ENCODE results near the gene APOH.

APOH gene

GRCh38 chr17:66187718-66188117, 41.5 kb downstream of the APOH start:
- no peak overlapping the region for H3K4me3 Mint-ChIP-seq
- no peak overlapping the region for H3K27ac Mint-ChIP-seq
- H3K36me3 Mint-ChIP-seq (ENCODE audit: low read depth) = peaks cover 13% of the 10 kb centered on the region
- H3K4me1 Mint-ChIP-seq = peaks cover 19% of the 10 kb centered on the region
- no peaks in the 10 kb centered on the region for H3K27me3 Mint-ChIP-seq (ENCODE audit: low read depth)
- no peak for TF ChIP-seq CTCF (IDR thresholded peaks at IDR 0.05; ENCODE audit: unreplicated experiment in 3 of 3)
- peaks cover 2% of the 10 kb centered on the region for H3K9me3 Mint-ChIP-seq

- no peaks in the 10 kb centered on the region for H3K27me3 Mint-ChIP-seq (ENCODE audit: low read depth)
- no peak overlapping the region for H3K4me3 Mint-ChIP-seq
- peaks cover 2% of the 10 kb centered on the region for H3K9me3 Mint-ChIP-seq
- H3K36me3 Mint-ChIP-seq (ENCODE audit: low read depth) = peaks cover 28% of the 10 kb centered on the region
- no peak for TF ChIP-seq CTCF (IDR thresholded peaks at IDR 0.05; ENCODE audit: unreplicated experiment in 3 of 3)
- H3K4me1 Mint-ChIP-seq = peaks cover 11% of the 10 kb centered on the region
- H3K27ac Mint-ChIP-seq = no peak overlapping the region
Measured at GRCh38 chr17:66185862-66186261, 43.4 kb downstream of the APOH start.

GRCh38 chr17:66184392-66184791, 44.8 kb downstream of the APOH start:
- Mint-ChIP-seq H3K9me3 (peaks cover 8% of the 10 kb centered on the region), H3K27ac (no peak overlapping the region), H3K4me3 (no peak overlapping the region), H3K27me3 (ENCODE audit: low read depth) (no peaks in the 10 kb centered on the region), H3K36me3 (ENCODE audit: low read depth) (peaks cover 41% of the 10 kb centered on the region), H3K4me1 (peaks cover 6% of the 10 kb centered on the region)
- no peak for TF ChIP-seq CTCF (IDR thresholded peaks at IDR 0.05; ENCODE audit: unreplicated experiment in 3 of 3)

- peaks cover under 1% of the 10 kb centered on the region for H3K4me1 Mint-ChIP-seq
- H3K27ac Mint-ChIP-seq = no peak overlapping the region
- no peak overlapping the region for H3K4me3 Mint-ChIP-seq
- peaks cover 13% of the 10 kb centered on the region for H3K9me3 Mint-ChIP-seq
- peaks cover 50% of the 10 kb centered on the region for H3K36me3 Mint-ChIP-seq (ENCODE audit: low read depth)
- H3K27me3 Mint-ChIP-seq (ENCODE audit: low read depth) = no peaks in the 10 kb centered on the region
- TF ChIP-seq CTCF (IDR thresholded peaks at IDR 0.05; ENCODE audit: unreplicated experiment in 3 of 3) = no peak
Measured at GRCh38 chr17:66183529-66183928, 45.7 kb downstream of the APOH start.

GRCh38 chr17:66178642-66179041, 50.6 kb downstream of the APOH start:
- no peaks in the 10 kb centered on the region for H3K4me1 Mint-ChIP-seq
- TF ChIP-seq CTCF (IDR thresholded peaks at IDR 0.05; ENCODE audit: unreplicated experiment in 3 of 3) = no peak
- H3K27ac Mint-ChIP-seq = no peak overlapping the region
- peaks cover 71% of the 10 kb centered on the region for H3K36me3 Mint-ChIP-seq (ENCODE audit: low read depth)
- no peaks in the 10 kb centered on the region for H3K27me3 Mint-ChIP-seq (ENCODE audit: low read depth)
- H3K4me3 Mint-ChIP-seq = no peak overlapping the region
- H3K9me3 Mint-ChIP-seq = peaks cover 10% of the 10 kb centered on the region

GRCh38 chr17:66177048-66177447, 52.2 kb downstream of the APOH start:
- no peaks in the 10 kb centered on the region for H3K4me1 Mint-ChIP-seq

More at GRCh38 chr17:66177048-66177447, 52.2 kb downstream of the APOH start:
- no peaks in the 10 kb centered on the region for H3K27me3 Mint-ChIP-seq (ENCODE audit: low read depth)
- no peak for TF ChIP-seq CTCF (IDR thresholded peaks at IDR 0.05; ENCODE audit: unreplicated experiment in 3 of 3)
- H3K9me3 Mint-ChIP-seq = peaks cover 10% of the 10 kb centered on the region
- H3K27ac Mint-ChIP-seq = no peak overlapping the region
- no peak overlapping the region for H3K4me3 Mint-ChIP-seq
- H3K36me3 Mint-ChIP-seq (ENCODE audit: low read depth) = peaks cover 63% of the 10 kb centered on the region

All from nephron (organoid).